ENCODE data around the gene LMNA. TPM values are rescaled to one million over a fixed set of nuclear protein-coding genes. Genes with fewer than 3 reads are reported as not detected.

The LMNA gene
- total RNA-seq, 1 donor: 854 TPM

DNA sequence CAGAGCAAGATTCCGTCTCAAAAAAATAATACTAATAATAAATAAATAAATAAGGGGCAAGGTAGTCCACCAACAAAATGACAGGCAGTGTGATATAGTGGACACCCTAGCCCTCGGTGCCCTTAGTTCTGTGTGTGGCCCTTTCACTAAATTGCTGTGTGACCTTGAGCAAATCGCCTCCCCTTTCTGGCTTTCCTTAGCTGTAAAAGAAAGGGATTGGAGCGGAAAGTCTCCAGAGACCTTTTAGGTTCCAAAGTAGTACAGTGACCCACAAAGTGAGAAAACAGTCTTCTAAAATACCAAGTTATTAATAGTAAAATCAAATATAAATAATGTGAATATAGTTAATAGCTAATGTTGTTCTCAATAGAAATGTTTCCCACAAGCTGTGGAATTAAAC lies 7.6 kb downstream of the LMNA start:
- TF ChIP-seq, protein P1, sequence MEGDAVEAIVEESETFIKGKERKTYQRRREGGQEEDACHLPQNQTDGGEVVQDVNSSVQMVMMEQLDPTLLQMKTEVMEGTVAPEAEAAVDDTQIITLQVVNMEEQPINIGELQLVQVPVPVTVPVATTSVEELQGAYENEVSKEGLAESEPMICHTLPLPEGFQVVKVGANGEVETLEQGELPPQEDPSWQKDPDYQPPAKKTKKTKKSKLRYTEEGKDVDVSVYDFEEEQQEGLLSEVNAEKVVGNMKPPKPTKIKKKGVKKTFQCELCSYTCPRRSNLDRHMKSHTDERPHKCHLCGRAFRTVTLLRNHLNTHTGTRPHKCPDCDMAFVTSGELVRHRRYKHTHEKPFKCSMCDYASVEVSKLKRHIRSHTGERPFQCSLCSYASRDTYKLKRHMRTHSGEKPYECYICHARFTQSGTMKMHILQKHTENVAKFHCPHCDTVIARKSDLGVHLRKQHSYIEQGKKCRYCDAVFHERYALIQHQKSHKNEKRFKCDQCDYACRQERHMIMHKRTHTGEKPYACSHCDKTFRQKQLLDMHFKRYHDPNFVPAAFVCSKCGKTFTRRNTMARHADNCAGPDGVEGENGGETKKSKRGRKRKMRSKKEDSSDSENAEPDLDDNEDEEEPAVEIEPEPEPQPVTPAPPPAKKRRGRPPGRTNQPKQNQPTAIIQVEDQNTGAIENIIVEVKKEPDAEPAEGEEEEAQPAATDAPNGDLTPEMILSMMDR (IDR thresholded peaks at IDR 0.05; ENCODE audit: extremely low read depth, low read depth, low read length): no peak
- H2AFZ ChIP-seq (ENCODE audit: low read length): no peak overlapping the region
- peak overlapping the region; percentile 100 for H3K27ac ChIP-seq (ENCODE audit: low read depth, low read length)
- peak overlapping the region; percentile 84 for H3K4me2 ChIP-seq (ENCODE audit: insufficient read depth, low read length)
- H3K4me1 ChIP-seq (ENCODE audit: insufficient read depth, low read length): peaks cover 94% of the 10 kb centered on the region
- peaks cover 45% of the 10 kb centered on the region for H4K20me1 ChIP-seq (ENCODE audit: insufficient read depth, low read length)
- no peak for DNase-seq (ENCODE audit: insufficient read length, low spot score, missing footprints)
- peaks cover 23% of the 10 kb centered on the region for H3K36me3 ChIP-seq (ENCODE audit: insufficient read depth, low read length)
- H3K9me3 ChIP-seq (ENCODE audit: low read depth, low read length): no peaks in the 10 kb centered on the region
- no peaks in the 10 kb centered on the region for H3K27me3 ChIP-seq (ENCODE audit: insufficient read depth, low read length)
- peaks cover 85% of the 10 kb centered on the region for H3K79me2 ChIP-seq (ENCODE audit: insufficient read depth, low read length)
- peak overlapping the region; percentile 67 for H3K4me3 ChIP-seq (ENCODE audit: insufficient read depth, low read length)

DNA sequence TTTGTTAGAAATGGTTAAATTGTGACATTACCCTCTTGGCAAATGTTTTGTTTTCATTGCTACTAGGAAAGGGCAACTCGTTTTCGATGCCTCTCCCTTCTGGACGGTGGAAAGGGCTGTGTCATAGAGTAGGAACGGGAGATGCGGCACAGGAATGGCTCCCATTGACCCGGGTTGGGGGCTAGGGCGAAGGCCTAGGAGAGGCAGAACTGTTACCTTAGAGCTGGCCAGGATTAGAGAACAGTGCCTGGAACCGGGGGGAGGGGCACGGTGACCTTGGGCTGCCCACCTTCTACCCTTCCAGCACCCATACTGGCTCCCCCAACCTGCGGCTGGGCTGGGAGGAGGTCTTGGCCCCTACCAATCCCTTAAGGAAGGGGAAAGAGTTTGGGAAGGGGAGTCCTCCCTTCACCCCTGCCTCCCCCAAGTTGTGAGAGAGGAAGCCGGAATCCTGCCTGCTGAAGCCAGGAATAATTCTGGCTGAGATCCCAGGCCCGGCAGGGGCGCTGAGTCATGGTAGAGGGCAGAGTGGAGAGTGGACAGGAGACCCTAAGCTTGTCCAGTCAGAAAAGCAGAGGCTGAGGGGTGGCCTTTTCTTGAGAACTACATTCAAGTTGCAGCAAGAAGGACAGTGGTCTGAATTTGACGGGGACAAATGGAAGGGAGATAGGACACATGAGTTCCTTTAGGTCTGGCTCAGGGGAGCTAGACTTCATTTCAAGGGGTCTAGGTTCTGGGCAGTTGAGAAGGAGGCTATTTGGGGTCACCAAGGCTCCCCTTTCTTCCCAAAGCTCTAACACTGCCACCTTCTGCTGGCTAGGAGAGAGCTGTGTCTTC lies 8.2 kb downstream of the LMNA start:
- TF ChIP-seq, protein P1 (IDR thresholded peaks at IDR 0.05; ENCODE audit: extremely low read depth, low read depth, low read length): no peak
- peaks cover 85% of the 10 kb centered on the region for H3K79me2 ChIP-seq (ENCODE audit: insufficient read depth, low read length)
- no peaks in the 10 kb centered on the region for H3K27me3 ChIP-seq (ENCODE audit: insufficient read depth, low read length)
- peak overlapping the region; percentile 67 for H3K4me3 ChIP-seq (ENCODE audit: insufficient read depth, low read length)
- peak overlapping the region; percentile 84 for H3K4me2 ChIP-seq (ENCODE audit: insufficient read depth, low read length)
- DNase-seq (ENCODE audit: insufficient read length, low spot score, missing footprints): peak; percentile 87
- H3K9me3 ChIP-seq (ENCODE audit: low read depth, low read length): no peaks in the 10 kb centered on the region
- peak overlapping the region; percentile 100 for H3K27ac ChIP-seq (ENCODE audit: low read depth, low read length)
- peaks cover 43% of the 10 kb centered on the region for H4K20me1 ChIP-seq (ENCODE audit: insufficient read depth, low read length)
- H2AFZ ChIP-seq (ENCODE audit: low read length): no peak overlapping the region
- H3K4me1 ChIP-seq (ENCODE audit: insufficient read depth, low read length): peaks cover 95% of the 10 kb centered on the region
- peaks cover 23% of the 10 kb centered on the region for H3K36me3 ChIP-seq (ENCODE audit: insufficient read depth, low read length)

DNA sequence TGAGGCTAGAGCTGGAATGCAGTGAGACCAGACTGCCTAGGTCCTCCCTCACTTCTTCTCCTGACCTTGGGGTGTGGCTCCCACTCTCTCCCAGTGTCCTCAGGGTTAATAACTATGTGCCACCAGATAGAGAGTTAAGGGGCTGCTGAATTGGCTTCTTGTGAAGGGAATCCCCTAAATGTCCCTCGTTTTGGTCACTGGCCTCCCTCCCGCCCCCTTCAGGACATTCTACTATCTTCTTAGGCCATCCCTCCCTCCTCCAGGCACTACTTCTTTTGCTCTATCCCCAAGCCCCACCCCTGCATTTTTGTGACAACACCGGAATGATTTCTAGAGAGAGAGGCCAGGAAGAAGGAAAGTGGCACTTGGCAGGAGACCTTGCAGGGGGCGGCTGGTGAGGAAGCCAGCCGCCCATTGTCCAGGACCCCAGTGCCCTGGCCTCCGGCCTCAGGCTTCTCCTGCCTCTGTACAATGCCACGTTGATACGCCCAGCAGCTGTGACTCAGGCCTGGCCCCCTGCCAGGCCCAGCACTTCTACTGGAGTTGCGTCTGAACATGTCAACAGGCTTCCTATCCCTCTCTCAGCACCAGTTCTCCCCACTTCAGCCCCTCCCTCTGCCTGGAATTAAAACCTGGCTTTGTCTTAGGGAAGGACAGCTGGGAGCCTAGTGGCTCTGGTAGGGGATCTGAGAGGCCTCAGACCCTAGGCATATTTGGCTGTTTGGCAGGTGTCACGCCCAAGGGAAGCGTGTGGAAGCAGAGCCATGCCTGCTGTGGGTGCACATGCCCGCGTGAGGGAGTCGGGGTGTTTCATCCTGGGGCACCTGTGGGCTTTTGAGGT lies 9.1 kb downstream of the LMNA start:
- H3K36me3 ChIP-seq (ENCODE audit: insufficient read depth, low read length): peaks cover 14% of the 10 kb centered on the region
- TF ChIP-seq, protein P1 (IDR thresholded peaks at IDR 0.05; ENCODE audit: extremely low read depth, low read depth, low read length): peak; percentile 38
- H3K27ac ChIP-seq (ENCODE audit: low read depth, low read length): peak overlapping the region; percentile 100
- peak overlapping the region; percentile 67 for H3K4me3 ChIP-seq (ENCODE audit: insufficient read depth, low read length)
- H3K4me2 ChIP-seq (ENCODE audit: insufficient read depth, low read length): peak overlapping the region; percentile 84
- peaks cover 85% of the 10 kb centered on the region for H3K79me2 ChIP-seq (ENCODE audit: insufficient read depth, low read length)
- peaks cover 36% of the 10 kb centered on the region for H4K20me1 ChIP-seq (ENCODE audit: insufficient read depth, low read length)
- H3K4me1 ChIP-seq (ENCODE audit: insufficient read depth, low read length): peaks cover 95% of the 10 kb centered on the region
- peak; percentile 83 for DNase-seq (ENCODE audit: insufficient read length, low spot score, missing footprints)
- no peak overlapping the region for H2AFZ ChIP-seq (ENCODE audit: low read length)
- no peaks in the 10 kb centered on the region for H3K9me3 ChIP-seq (ENCODE audit: low read depth, low read length)
- no peaks in the 10 kb centered on the region for H3K27me3 ChIP-seq (ENCODE audit: insufficient read depth, low read length)
